Calu3 (cell line): ENCODE measurements around the gene FGF22. TPM values are rescaled to one million over a fixed set of nuclear protein-coding genes. Genes with fewer than 3 reads are reported as not detected.

Experiments
- BruUV-seq: library from RNA; stranded (reverse); fragments of 400-500 nt; replicated peaks from 2 replicates; lab custom pipeline; 2021; lab: Mats Ljungman, UMichigan
- CTCF ChIA-PET: fragments of 300-600 bp; sonication (Branson Sonifier 250); formaldehyde crosslinking; loops from one replicate; lab custom pipeline; 2022; ENCODE audit warnings: antibody characterized with exemption; lab: Charles Lee
- DNase-seq: peaks from one replicate; pipeline ENCODE4 v3.0.0; 2022
- H3K27ac Mint-ChIP-seq: one replicate; pipeline ENCODE4 v1.8.0; 2022; ENCODE audit warnings: mixed read lengths; ENCODE audit not compliant: unreplicated experiment
- H3K27me3 Mint-ChIP-seq: one replicate; pipeline ENCODE4 v1.8.0; 2022; ENCODE audit warnings: mixed read lengths; ENCODE audit not compliant: unreplicated experiment
- H3K36me3 Mint-ChIP-seq: one replicate; pipeline ENCODE4 v1.8.0; 2022; ENCODE audit warnings: mild to moderate bottlenecking, moderate library complexity, mixed read lengths; ENCODE audit not compliant: insufficient read depth, unreplicated experiment
- H3K4me1 Mint-ChIP-seq: one replicate; pipeline ENCODE4 v1.8.0; 2022; ENCODE audit warnings: mild to moderate bottlenecking, low read depth, mixed read lengths; ENCODE audit not compliant: unreplicated experiment
- H3K4me3 Mint-ChIP-seq: one replicate; pipeline ENCODE4 v1.8.0; 2022; ENCODE audit warnings: mild to moderate bottlenecking, low read depth, moderate library complexity, mixed read lengths; ENCODE audit not compliant: unreplicated experiment
- H3K9me3 Mint-ChIP-seq: one replicate; pipeline ENCODE4 v1.8.0; 2022; ENCODE audit warnings: low read depth, mixed read lengths; ENCODE audit not compliant: unreplicated experiment
- CTCF ChIP-seq: fragments of 200-600 bp; IDR thresholded peaks from one replicate; pipeline ENCODE4 v1.8.0; 2022; ENCODE audit warnings: antibody characterized with exemption; ENCODE audit not compliant: unreplicated experiment
- intact Hi-C: fragments of 100-400 bp; cut with micrococcal nuclease; formaldehyde crosslinking; loops from one replicate; pipeline ENCODE4 v1.10.0; 2022; ENCODE audit not compliant: unreplicated experiment
- total RNA-seq: library from RNA; stranded (reverse); gene quantifications from 2 replicates; pipeline ENCODE4 v1.2.3, GENCODE V29; 2022

Gene FGF22
- total RNA-seq, 1 experiment from 2014 or later: 0.24 TPM

- CTCF ChIA-PET: no interaction called here
- no peak for DNase-seq
- no peak overlapping the region for H3K27ac Mint-ChIP-seq
- intact Hi-C loops: no loop called here
- H3K9me3 Mint-ChIP-seq: no peaks in the 10 kb centered on the region
- no peak for TF ChIP-seq CTCF
- peaks cover 18% of the 10 kb centered on the region for H3K27me3 Mint-ChIP-seq
- no TSS peak for BruUV-seq
- peaks cover 6% of the 10 kb centered on the region for H3K36me3 Mint-ChIP-seq
- no peaks in the 10 kb centered on the region for H3K4me1 Mint-ChIP-seq
- no peak overlapping the region for H3K4me3 Mint-ChIP-seq
Observed at GRCh38 chr19:690203-690602, 50.5 kb downstream of the FGF22 start.

Other genes with a start within 250 kb of the FGF22 start
- 0.12 and 0.15 TPM in 2 replicates for gene C2CD4C, start 230.7 kb upstream of the FGF22 start, total RNA-seq
- 8.3 and 8.4 TPM in 2 replicates for gene SHC2, start 178.8 kb upstream of the FGF22 start, total RNA-seq
- 0.34 and 0.47 TPM in 2 replicates for gene MADCAM1, start 143.4 kb upstream of the FGF22 start, total RNA-seq
- 8.6 and 9.0 TPM in 2 replicates for gene TPGS1, start 132.4 kb upstream of the FGF22 start, total RNA-seq
- gene CDC34, start 108.1 kb upstream of the FGF22 start, total RNA-seq: 46.1 and 50.6 TPM in 2 replicates
- 0.42 TPM in 1 of 2 replicates, not detected in the other for gene GZMM, start 95.8 kb upstream of the FGF22 start, total RNA-seq
- gene BSG, start 67.3 kb upstream of the FGF22 start, total RNA-seq: 354 and 394 TPM in 2 replicates
- gene HCN2, start 50.0 kb upstream of the FGF22 start, total RNA-seq: 0.09 and 0.32 TPM in 2 replicates
- gene POLRMT, start 6.3 kb upstream of the FGF22 start, total RNA-seq: 51.4 and 57.5 TPM in 2 replicates
- gene RNF126, start 23.3 kb downstream of the FGF22 start, total RNA-seq: 44.8 and 46.4 TPM in 2 replicates
- gene FSTL3, start 36.5 kb downstream of the FGF22 start, total RNA-seq: 6.9 and 7.1 TPM in 2 replicates
- not detected in 2 replicates for gene PRSS57, start 55.6 kb downstream of the FGF22 start, total RNA-seq
- 0.56 and 0.83 TPM in 2 replicates for gene PALM, start 69.1 kb downstream of the FGF22 start, total RNA-seq
- 73.9 and 90.5 TPM in 2 replicates for gene MISP, start 111.2 kb downstream of the FGF22 start, total RNA-seq
- 380 and 409 TPM in 2 replicates for gene PTBP1, start 157.6 kb downstream of the FGF22 start, total RNA-seq
- 0.27 TPM in 1 of 2 replicates, not detected in the other for gene PLPPR3, start 182.1 kb downstream of the FGF22 start, total RNA-seq
- not detected in 2 replicates for gene AZU1, start 188.0 kb downstream of the FGF22 start, total RNA-seq
- not detected in 2 replicates for gene PRTN3, start 201.1 kb downstream of the FGF22 start, total RNA-seq
- gene ELANE, start 212.4 kb downstream of the FGF22 start, total RNA-seq: not detected in 2 replicates
- 2.3 and 3.9 TPM in 2 replicates for gene CFD, start 219.8 kb downstream of the FGF22 start, total RNA-seq